Epithelial cell of proximal tubule (primary cell): ENCODE measurements around the gene CDK5RAP3. TPM values are rescaled to one million over a fixed set of nuclear protein-coding genes. Genes with fewer than 3 reads are reported as not detected.

Source experiments
- DNase-seq: peaks from one replicate; pipeline ENCODE4 v3.0.0-alpha.2; 2011; ENCODE audit warnings: low read depth
- H3K4me3 ChIP-seq: 2 replicates; pipeline ENCODE4 v1.5.1; 2011; ENCODE audit warnings: low read depth, mild to moderate bottlenecking, low read length
- CTCF ChIP-seq: conservative IDR thresholded peaks from 2 replicates; pipeline ENCODE4 v1.5.1; 2012; ENCODE audit warnings: low read depth, mild to moderate bottlenecking, low read length
- total RNA-seq: library from RNA; depleted of rRNA; stranded (reverse); fragments of >200 nt; gene quantifications from 2 replicates; pipeline ENCODE4 v1.2.3, GENCODE V29; 2015

Gene CDK5RAP3
- total RNA-seq, 1 donor from 2014 or later: 111 TPM

GRCh38 chr17:48027322-48027981 lies 56.5 kb downstream of the CDK5RAP3 start:
- DNase-seq: no peak
- TF ChIP-seq CTCF: no peak
- H3K4me3 ChIP-seq: no peak overlapping the region

- no peak overlapping the region for H3K4me3 ChIP-seq
- no peak for TF ChIP-seq CTCF
- DNase-seq: no peak
Observed at GRCh38 chr17:48028736-48029135, 57.8 kb downstream of the CDK5RAP3 start.

- no peak for TF ChIP-seq CTCF
- no peak for DNase-seq
Observed at GRCh38 chr17:48030531-48030930, 59.6 kb downstream of the CDK5RAP3 start.

More at GRCh38 chr17:48030531-48030930, 59.6 kb downstream of the CDK5RAP3 start:
- no peak overlapping the region for H3K4me3 ChIP-seq

Other genes with a start within 250 kb of the CDK5RAP3 start
- not detected in 2 replicates for gene TBX21, start 237.9 kb upstream of the CDK5RAP3 start, total RNA-seq
- gene OSBPL7, start 149.3 kb upstream of the CDK5RAP3 start, total RNA-seq: 6.9 and 8.4 TPM in 2 replicates
- 40.6 and 51.3 TPM in 2 replicates for gene MRPL10, start 139.6 kb upstream of the CDK5RAP3 start, total RNA-seq
- not detected in 2 replicates for gene LRRC46, start 139.4 kb upstream of the CDK5RAP3 start, total RNA-seq
- 21.2 and 24.5 TPM in 2 replicates for gene SCRN2, start 129.8 kb upstream of the CDK5RAP3 start, total RNA-seq
- gene SP6, start 120.0 kb upstream of the CDK5RAP3 start, total RNA-seq: 1.8 and 2.0 TPM in 2 replicates
- 2.1 and 5.4 TPM in 2 replicates for gene SP2, start 74.9 kb upstream of the CDK5RAP3 start, total RNA-seq
- gene PNPO, start 29.5 kb upstream of the CDK5RAP3 start, total RNA-seq: 39.5 and 47.6 TPM in 2 replicates
- 3.5 and 3.8 TPM in 2 replicates for gene PRR15L, start 13.2 kb upstream of the CDK5RAP3 start, total RNA-seq
- gene COPZ2, start 66.7 kb downstream of the CDK5RAP3 start, total RNA-seq: 2.6 and 8.0 TPM in 2 replicates
- 69.1 and 79.6 TPM in 2 replicates for gene NFE2L1, start 77.2 kb downstream of the CDK5RAP3 start, total RNA-seq
- 99.7 and 105 TPM in 2 replicates for gene CBX1, start 130.4 kb downstream of the CDK5RAP3 start, total RNA-seq
- gene SNX11, start 136.7 kb downstream of the CDK5RAP3 start, total RNA-seq: 11.6 and 18.5 TPM in 2 replicates